Liver (tissue), 3 donors: ENCODE measurements around the gene TBC1D10B.
"Not testable (repeated sequence)": the region's sequence is repeated elsewhere in the genome, so short reads cannot be mapped to it uniquely, and the experiment has no call there.

Experiments
- HNF4A ChIP-seq, 2 donors: conservative IDR thresholded peaks; 2 replicates each; pipeline ENCODE4 v1.6.1; 2016; ENCODE audit warnings: antibody characterized with exemption in 2 of 2, mild to moderate bottlenecking in 2 of 2
- TF ChIP-seq, protein P1 (sequence below): fragments of 150-350 bp; IDR thresholded peaks from 2 replicates; pipeline ENCODE4 v1.5.1; 2017; ENCODE audit warnings: improper control_type of control experiment, low read depth, low read length; ENCODE audit not compliant: missing input control
- donor health status: healthy.
- donor health status: healthy.

DNA sequence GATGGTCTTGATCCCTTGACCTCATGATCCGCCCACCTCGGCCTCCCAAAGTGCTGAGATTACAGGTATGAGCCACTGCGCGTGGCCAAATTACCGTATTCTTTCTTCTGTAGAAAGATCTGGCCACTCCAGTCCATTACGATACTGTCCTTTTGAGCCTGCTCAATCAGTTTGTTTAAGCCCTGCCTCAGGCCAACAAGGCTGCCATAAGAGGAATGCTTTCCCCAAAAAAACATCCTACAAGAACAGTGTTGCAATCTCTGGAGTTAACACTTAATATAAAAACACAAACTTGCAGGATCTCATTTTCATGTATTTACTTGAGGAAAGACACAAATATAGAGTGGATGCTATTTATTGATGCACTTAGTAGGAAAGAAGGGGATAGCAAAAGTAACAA is 46.1 kb downstream of the TBC1D10B start:
- TF ChIP-seq HNF4A (conservative IDR thresholded peaks at IDR 0.05), result not testable (repeated sequence)
- TF ChIP-seq, protein P1, sequence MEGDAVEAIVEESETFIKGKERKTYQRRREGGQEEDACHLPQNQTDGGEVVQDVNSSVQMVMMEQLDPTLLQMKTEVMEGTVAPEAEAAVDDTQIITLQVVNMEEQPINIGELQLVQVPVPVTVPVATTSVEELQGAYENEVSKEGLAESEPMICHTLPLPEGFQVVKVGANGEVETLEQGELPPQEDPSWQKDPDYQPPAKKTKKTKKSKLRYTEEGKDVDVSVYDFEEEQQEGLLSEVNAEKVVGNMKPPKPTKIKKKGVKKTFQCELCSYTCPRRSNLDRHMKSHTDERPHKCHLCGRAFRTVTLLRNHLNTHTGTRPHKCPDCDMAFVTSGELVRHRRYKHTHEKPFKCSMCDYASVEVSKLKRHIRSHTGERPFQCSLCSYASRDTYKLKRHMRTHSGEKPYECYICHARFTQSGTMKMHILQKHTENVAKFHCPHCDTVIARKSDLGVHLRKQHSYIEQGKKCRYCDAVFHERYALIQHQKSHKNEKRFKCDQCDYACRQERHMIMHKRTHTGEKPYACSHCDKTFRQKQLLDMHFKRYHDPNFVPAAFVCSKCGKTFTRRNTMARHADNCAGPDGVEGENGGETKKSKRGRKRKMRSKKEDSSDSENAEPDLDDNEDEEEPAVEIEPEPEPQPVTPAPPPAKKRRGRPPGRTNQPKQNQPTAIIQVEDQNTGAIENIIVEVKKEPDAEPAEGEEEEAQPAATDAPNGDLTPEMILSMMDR, result not testable (repeated sequence)
